Measurements from ENCODE around the gene USP14. TPM values are rescaled to one million over a fixed set of nuclear protein-coding genes. Genes with fewer than 3 reads are reported as not detected.

The USP14 gene
- polyA plus RNA-seq, 2 of the 4 experiments (the other 2 are of a cell fraction) = 50.6 to 83.9 TPM

DNA sequence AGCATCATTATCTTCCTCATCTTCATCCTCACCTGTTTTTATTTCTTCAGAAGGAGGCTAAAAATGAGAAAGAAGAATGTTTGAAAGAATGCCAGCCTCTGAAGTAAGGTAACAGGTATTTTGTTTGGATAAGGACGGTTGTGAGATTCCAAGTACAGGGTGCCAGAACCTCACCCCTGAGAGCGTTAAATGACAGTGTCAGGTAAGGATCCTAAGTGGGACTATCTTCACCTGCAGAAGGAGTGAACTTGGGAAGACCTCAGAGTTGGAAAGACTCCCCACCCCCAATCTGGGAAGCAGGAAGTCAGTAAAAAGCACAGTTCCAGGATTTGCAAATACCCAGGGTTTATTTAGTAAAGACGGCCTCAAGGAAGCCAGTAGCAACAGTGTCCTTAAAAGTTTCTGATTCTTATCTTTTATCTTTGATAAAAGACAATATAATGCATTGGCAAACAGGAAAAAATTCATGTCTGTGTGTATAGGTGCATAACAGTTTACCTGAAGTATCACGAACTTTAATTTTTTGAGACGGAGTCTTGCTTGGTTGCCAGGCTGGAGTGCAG, 57.2 kb downstream of the USP14 start:
- TF ChIP-seq HOXA7 (CRISPR knock-in tag; IDR thresholded peaks at IDR 0.05) = no peak
- TF ChIP-seq RARB (CRISPR knock-in tag; IDR thresholded peaks at IDR 0.05) = no peak
- TF ChIP-seq E2F6 (IDR thresholded peaks at IDR 0.05; ENCODE audit: borderline replicate concordance, low read depth) = no peak
- no peak for TF ChIP-seq HEYL (CRISPR knock-in tag; IDR thresholded peaks at IDR 0.05)
- TF ChIP-seq HOXB13 (CRISPR knock-in tag; IDR thresholded peaks at IDR 0.05; ENCODE audit: low read depth) = no peak
- TF ChIP-seq HDAC2 (IDR thresholded peaks at IDR 0.05) = no peak
- no peak for TF ChIP-seq MAX (IDR thresholded peaks at IDR 0.05)
- TF ChIP-seq TFCP2L1 (CRISPR knock-in tag; IDR thresholded peaks at IDR 0.05) = no peak
- TF ChIP-seq FOSL2 (IDR thresholded peaks at IDR 0.05) = no peak
- no peak for TF ChIP-seq FOSL2 (CRISPR knock-in tag; IDR thresholded peaks at IDR 0.05)
- TF ChIP-seq FOXS1 (CRISPR knock-in tag; IDR thresholded peaks at IDR 0.05) = no peak
- TF ChIP-seq POLR2AphosphoS2 (conservative IDR thresholded peaks at IDR 0.05; ENCODE audit: low read length) = no peak
- no peak overlapping the region for H3K4me2 ChIP-seq
- ChIA-PET POLR2A (no interaction called here), CTCF (no interaction called here)
- DNase-seq (ENCODE audit: low read depth in 1 of 2, low spot score in 1 of 2) (no peak), ATAC-seq (no peak), FAIRE-seq (no peak)
- H3K9me3 ChIP-seq = no peaks in the 10 kb centered on the region
- H3K4me1 ChIP-seq = no peaks in the 10 kb centered on the region
- 76% methylated on average over 5 of the region's 5 CpGs for WGBS (ENCODE audit: missing lambda C conversion rate)
- no peak overlapping the region for H3K27ac ChIP-seq
- no peak overlapping the region for H3K4me3 ChIP-seq

- no peaks in the 10 kb centered on the region for H3K9me3 ChIP-seq
- H3K4me1 ChIP-seq = no peaks in the 10 kb centered on the region
- FAIRE-seq (no peak), ATAC-seq (no peak; a peak in 1 of 6 replicates), DNase-seq (ENCODE audit: low read depth in 1 of 2, low spot score in 1 of 2) (no peak)
- POLR2A ChIA-PET = no interaction called here
- H3K4me3 ChIP-seq = no peak overlapping the region
- H3K4me2 ChIP-seq = no peak overlapping the region
- CTCF ChIA-PET = interaction anchor here (0.7 kb wide), 1 partner anchor 12 kb away, joined by 3 read pairs; no protein-coding TSS in a partner anchor
- WGBS (ENCODE audit: missing lambda C conversion rate) = 98% methylated on average over 5 of the region's 5 CpGs
- TF ChIP-seq FOSB (CRISPR knock-in tag; IDR thresholded peaks at IDR 0.05) (no peak), NPAS2 (CRISPR knock-in tag; IDR thresholded peaks at IDR 0.05; ENCODE audit: borderline replicate concordance) (no peak), ZSCAN20 (CRISPR knock-in tag; IDR thresholded peaks at IDR 0.05) (no peak), RFX5 (IDR thresholded peaks at IDR 0.05) (no peak), ZNF302 (CRISPR knock-in tag; IDR thresholded peaks at IDR 0.05) (no peak), JUNB (IDR thresholded peaks at IDR 0.05) (no peak), HOXB13 (CRISPR knock-in tag; IDR thresholded peaks at IDR 0.05; ENCODE audit: low read depth) (no peak), FOXS1 (CRISPR knock-in tag; IDR thresholded peaks at IDR 0.05) (no peak), KDM5A (IDR thresholded peaks at IDR 0.05) (no peak), BHLHE40 (IDR thresholded peaks at IDR 0.05; ENCODE audit: low read depth, low read length) (no peak), EHMT2 (IDR thresholded peaks at IDR 0.05; ENCODE audit: low read depth) (no peak), NR3C1 (IDR thresholded peaks at IDR 0.05) (no peak), ZC3H11A (IDR thresholded peaks at IDR 0.05) (no peak), SREBF2 (IDR thresholded peaks at IDR 0.05) (no peak), KDM1A (IDR thresholded peaks at IDR 0.05; ENCODE audit: low read depth) (no peak)
- no peak overlapping the region for H3K27ac ChIP-seq
Measured at GRCh38 chr18:217532-218336, 59.4 kb downstream of the USP14 start.

GRCh38 chr18:220708-221107, 62.4 kb downstream of the USP14 start:
- Histone ChIP-seq H3K27ac (no peak overlapping the region), H3K9me3 (no peaks in the 10 kb centered on the region), H3K4me1 (no peaks in the 10 kb centered on the region), H3K4me2 (no peak overlapping the region), H3K4me3 (no peak overlapping the region)
- DNase-seq (ENCODE audit: low read depth in 1 of 2, low spot score in 1 of 2) (no peak), FAIRE-seq (no peak), ATAC-seq (no peak)
- POLR2A ChIA-PET = no interaction called here
- TF ChIP-seq RFX5 (IDR thresholded peaks at IDR 0.05) = no peak
- no peak for TF ChIP-seq NPAS2 (CRISPR knock-in tag; IDR thresholded peaks at IDR 0.05; ENCODE audit: borderline replicate concordance)
- TF ChIP-seq HOXB5 (CRISPR knock-in tag; IDR thresholded peaks at IDR 0.05) = no peak
- no peak for TF ChIP-seq HOXB13 (CRISPR knock-in tag; IDR thresholded peaks at IDR 0.05; ENCODE audit: low read depth)
- TF ChIP-seq FOSB (CRISPR knock-in tag; IDR thresholded peaks at IDR 0.05) = no peak
- TF ChIP-seq MAX (IDR thresholded peaks at IDR 0.05) = no peak
- no peak for TF ChIP-seq CHD4 (IDR thresholded peaks at IDR 0.05; ENCODE audit: borderline replicate concordance)
- no peak for TF ChIP-seq JUNB (IDR thresholded peaks at IDR 0.05)
- TF ChIP-seq, protein P1, sequence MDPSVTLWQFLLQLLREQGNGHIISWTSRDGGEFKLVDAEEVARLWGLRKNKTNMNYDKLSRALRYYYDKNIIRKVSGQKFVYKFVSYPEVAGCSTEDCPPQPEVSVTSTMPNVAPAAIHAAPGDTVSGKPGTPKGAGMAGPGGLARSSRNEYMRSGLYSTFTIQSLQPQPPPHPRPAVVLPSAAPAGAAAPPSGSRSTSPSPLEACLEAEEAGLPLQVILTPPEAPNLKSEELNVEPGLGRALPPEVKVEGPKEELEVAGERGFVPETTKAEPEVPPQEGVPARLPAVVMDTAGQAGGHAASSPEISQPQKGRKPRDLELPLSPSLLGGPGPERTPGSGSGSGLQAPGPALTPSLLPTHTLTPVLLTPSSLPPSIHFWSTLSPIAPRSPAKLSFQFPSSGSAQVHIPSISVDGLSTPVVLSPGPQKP (IDR thresholded peaks at IDR 0.05; ENCODE audit: low read depth, low read length) = no peak
- no peak for TF ChIP-seq HDAC2 (IDR thresholded peaks at IDR 0.05)
- no peak for TF ChIP-seq ZNF302 (CRISPR knock-in tag; IDR thresholded peaks at IDR 0.05)
- no peak for TF ChIP-seq FOXS1 (CRISPR knock-in tag; IDR thresholded peaks at IDR 0.05)
- no peak for TF ChIP-seq PHF8 (IDR thresholded peaks at IDR 0.05; ENCODE audit: borderline replicate concordance, low read depth)
- TF ChIP-seq E2F6 (IDR thresholded peaks at IDR 0.05; ENCODE audit: borderline replicate concordance, low read depth) = no peak
- TF ChIP-seq RCOR1 (IDR thresholded peaks at IDR 0.05; ENCODE audit: low read depth, low read length) = no peak
- CTCF ChIA-PET = no interaction called here
